HG03159 (cell line): ENCODE results near the gene SH3BP2.

Experiments
- ATAC-seq: cut with Tn5 transposase; IDR thresholded peaks from one replicate; pipeline ENCODE4 v1.9.1; 2021; ENCODE audit warnings: mild to moderate bottlenecking, moderate library complexity; ENCODE audit not compliant: unreplicated experiment

SH3BP2 gene

GRCh38 chr4:2792711-2793585 is at the start of gene SH3BP2:
SH3BP2 (plus strand) TSS chr4:2793085; CDS start chr4:2820618, 27,533 bp downstream.
- ATAC-seq: no peak

- ATAC-seq: no peak
Measured at GRCh38 chr4:2743518-2744445, 49.1 kb upstream of the SH3BP2 start.

GRCh38 chr4:2744576-2745270 is 48.2 kb upstream of the SH3BP2 start:
- no peak for ATAC-seq

GRCh38 chr4:2745516-2745915 is 47.4 kb upstream of the SH3BP2 start:
- no peak for ATAC-seq

GRCh38 chr4:2745981-2746806 is 46.7 kb upstream of the SH3BP2 start:
- ATAC-seq: peak; percentile 84

- ATAC-seq: no peak
Measured at GRCh38 chr4:2746891-2747695, 45.8 kb upstream of the SH3BP2 start.

- ATAC-seq: no peak
Measured at GRCh38 chr4:2750719-2751605, 41.9 kb upstream of the SH3BP2 start.

GRCh38 chr4:2753436-2753835 is 39.4 kb upstream of the SH3BP2 start:
- no peak for ATAC-seq

- no peak for ATAC-seq
Measured at GRCh38 chr4:2754848-2755819, 37.8 kb upstream of the SH3BP2 start.

GRCh38 chr4:2755821-2756690 is 36.8 kb upstream of the SH3BP2 start, which contains the start of gene TNIP2:
TNIP2 (minus strand) TSS chr4:2756336; CDS start chr4:2756289, 47 bp downstream.
- ATAC-seq: peak; percentile 64

GRCh38 chr4:2756691-2757350 is 36.1 kb upstream of the SH3BP2 start:
- ATAC-seq: no peak

- ATAC-seq: no peak
Measured at GRCh38 chr4:2757426-2757825, 35.5 kb upstream of the SH3BP2 start.

GRCh38 chr4:2761035-2761923 is 31.6 kb upstream of the SH3BP2 start:
- no peak for ATAC-seq

GRCh38 chr4:2762048-2762447 is 30.8 kb upstream of the SH3BP2 start:
- no peak for ATAC-seq
